Caco-2 (cell line): ENCODE data around the gene BRD3OS. TPM values are rescaled to one million over a fixed set of nuclear protein-coding genes. Genes with fewer than 3 reads are reported as not detected.

Experiments
- BruUV-seq: library from RNA; stranded (reverse); fragments of 400-500 nt; replicated peaks from 2 replicates; lab custom pipeline; 2021; lab: Mats Ljungman, UMichigan
- CTCF ChIA-PET: fragments of 300-600 bp; sonication (Branson Sonifier 250); formaldehyde crosslinking; loops from one replicate; lab custom pipeline; 2022; ENCODE audit warnings: antibody characterized with exemption; lab: Charles Lee
- POLR2A ChIA-PET: fragments of 300-600 bp; sonication (Branson Sonifier 250); formaldehyde crosslinking; loops from one replicate; lab custom pipeline; 2022; ENCODE audit warnings: antibody characterized with exemption; lab: Charles Lee
- DNase-seq, 2 experiments: peaks; one replicate each; pipeline versions ENCODE4 v3.0.0 to v3.0.0-alpha.2; 2020 to 2022
- H3K27me3 ChIP-seq: replicated peaks from 2 replicates; pipeline ENCODE4 v1.6.0; 2011; ENCODE audit warnings: low read length; ENCODE audit not compliant: control insufficient read depth, insufficient read depth
- H3K36me3 ChIP-seq: 2 replicates; pipeline ENCODE4 v1.5.1; 2011; ENCODE audit warnings: low read length; ENCODE audit not compliant: control insufficient read depth, insufficient read depth
- H3K4me1 ChIP-seq: fragments of 250-450 bp; sonication (Bioruptor Pico); 2 replicates; pipeline ENCODE4 v1.5.1; 2020; ENCODE audit warnings: mild to moderate bottlenecking
- H3K4me3 ChIP-seq: 2 replicates; pipeline ENCODE4 v1.5.1; 2011; ENCODE audit warnings: low read depth, mild to moderate bottlenecking, control low read depth, low read length
- H3K9me3 ChIP-seq: fragments of 250-450 bp; sonication (Bioruptor Pico); 2 replicates; pipeline ENCODE4 v1.5.1; 2020; ENCODE audit warnings: mild to moderate bottlenecking, moderate library complexity
- H3K27ac Mint-ChIP-seq: one replicate; pipeline ENCODE4 v1.8.0; 2022; ENCODE audit warnings: mixed read lengths; ENCODE audit not compliant: unreplicated experiment
- H3K27me3 Mint-ChIP-seq: one replicate; pipeline ENCODE4 v1.8.0; 2022; ENCODE audit warnings: mixed read lengths; ENCODE audit not compliant: insufficient read depth, unreplicated experiment
- H3K36me3 Mint-ChIP-seq: one replicate; pipeline ENCODE4 v1.8.0; 2022; ENCODE audit warnings: mild to moderate bottlenecking, mixed read lengths; ENCODE audit not compliant: insufficient read depth, unreplicated experiment
- H3K4me1 Mint-ChIP-seq: one replicate; pipeline ENCODE4 v1.8.0; 2022; ENCODE audit warnings: low read depth, mixed read lengths; ENCODE audit not compliant: unreplicated experiment
- H3K4me3 Mint-ChIP-seq: one replicate; pipeline ENCODE4 v1.8.0; 2022; ENCODE audit warnings: mild to moderate bottlenecking, moderate library complexity, mixed read lengths; ENCODE audit not compliant: unreplicated experiment
- H3K9me3 Mint-ChIP-seq: one replicate; pipeline ENCODE4 v1.8.0; 2022; ENCODE audit warnings: mixed read lengths; ENCODE audit not compliant: unreplicated experiment
- intact Hi-C: fragments of 100-400 bp; cut with micrococcal nuclease; formaldehyde crosslinking; loops from one replicate; pipeline ENCODE4 v1.10.0; 2022; ENCODE audit not compliant: unreplicated experiment
- total RNA-seq: library from RNA; stranded (reverse); gene quantifications from 2 replicates; pipeline ENCODE4 v1.2.3, GENCODE V29; 2022
- TF ChIP-seq, protein P1 (sequence below), 2 experiments: fragments of 200-600 bp in 1 of 2; IDR thresholded peaks; 1 replicate in 1 of 2; 2 replicates in 1 of 2; pipeline versions ENCODE4 v1.5.1 to v1.8.0; 2011 to 2022; ENCODE audit warnings: antibody characterized with exemption in 1 of 2, control low read depth in 1 of 2, inconsistent platforms in 1 of 2, low read depth in 1 of 2, low read length in 1 of 2, mild to moderate bottlenecking in 1 of 2, moderate library complexity in 1 of 2; ENCODE audit not compliant: insufficient read depth in 1 of 2, severe bottlenecking in 1 of 2, unreplicated experiment in 1 of 2

The BRD3OS gene
- total RNA-seq, 1 experiment from 2014 or later: 9.4 TPM

DNA sequence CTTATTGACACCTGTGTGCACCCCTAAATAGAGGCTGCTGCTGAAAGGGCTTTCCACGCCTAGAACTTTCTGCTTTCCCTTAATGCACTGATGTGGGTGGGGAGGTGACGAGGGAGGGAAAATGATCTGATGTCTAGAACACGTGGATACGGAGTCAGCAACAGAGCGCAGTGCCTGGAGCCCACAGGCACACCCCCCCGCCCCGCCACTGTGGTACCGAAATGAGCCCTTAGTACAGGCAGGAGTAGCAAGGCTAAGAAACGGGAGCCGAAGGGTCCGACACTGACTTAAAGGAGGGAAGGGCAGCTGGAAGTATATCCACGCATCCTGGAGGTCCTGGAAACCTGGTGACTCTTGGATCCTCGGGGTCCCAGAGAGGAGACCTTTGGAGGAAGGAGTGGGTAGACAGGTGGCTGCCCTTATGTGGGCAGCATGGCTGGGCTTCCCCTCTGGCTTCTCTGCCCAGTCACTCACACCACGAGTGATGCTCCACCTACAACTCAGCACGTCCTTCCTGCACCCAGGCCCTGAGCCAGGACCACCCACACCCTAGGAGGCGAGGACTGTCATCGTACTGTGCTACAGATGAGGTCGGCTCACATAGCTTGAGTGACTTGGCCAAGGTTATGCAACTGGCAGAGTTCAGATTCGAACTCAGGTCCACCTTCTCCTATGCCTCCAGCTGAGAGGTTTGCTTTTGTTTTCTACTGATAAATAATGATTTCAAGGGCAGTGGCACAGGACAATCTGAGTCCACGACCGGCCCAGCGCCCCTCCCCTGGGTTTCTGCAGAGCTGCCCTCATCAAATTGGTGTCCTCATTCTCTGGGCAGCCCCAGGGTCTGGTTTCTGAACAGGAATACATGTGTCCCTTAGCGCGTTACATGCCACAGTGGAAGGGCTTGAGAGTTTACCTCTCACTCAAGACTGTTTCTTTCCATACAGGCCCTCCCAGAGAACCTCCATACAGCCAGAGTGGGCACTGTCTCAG lies 28.5 kb upstream of the BRD3OS start:
- H3K9me3 Mint-ChIP-seq: no peaks in the 10 kb centered on the region
- Histone ChIP-seq H3K36me3 (no peaks in the 10 kb centered on the region; the same call in 1 of the 2 replicates), H3K4me3 (no peak overlapping the region), H3K4me1 (peaks cover 13% of the 10 kb centered on the region), H3K9me3 (no peaks in the 10 kb centered on the region), H3K27me3 (no peaks in the 10 kb centered on the region)
- no peak for DNase-seq
- no peaks in the 10 kb centered on the region for H3K27me3 Mint-ChIP-seq
- no peak overlapping the region for H3K27ac Mint-ChIP-seq
- H3K36me3 Mint-ChIP-seq: no peaks in the 10 kb centered on the region
- ChIA-PET POLR2A (no interaction called here), CTCF (interaction anchor here (0.6 to 4.3 kb wide), 2 partner anchors 127 to 215 kb away, joined by 3 to 31 read pairs; no protein-coding TSS in a partner anchor)
- TF ChIP-seq, protein P1, sequence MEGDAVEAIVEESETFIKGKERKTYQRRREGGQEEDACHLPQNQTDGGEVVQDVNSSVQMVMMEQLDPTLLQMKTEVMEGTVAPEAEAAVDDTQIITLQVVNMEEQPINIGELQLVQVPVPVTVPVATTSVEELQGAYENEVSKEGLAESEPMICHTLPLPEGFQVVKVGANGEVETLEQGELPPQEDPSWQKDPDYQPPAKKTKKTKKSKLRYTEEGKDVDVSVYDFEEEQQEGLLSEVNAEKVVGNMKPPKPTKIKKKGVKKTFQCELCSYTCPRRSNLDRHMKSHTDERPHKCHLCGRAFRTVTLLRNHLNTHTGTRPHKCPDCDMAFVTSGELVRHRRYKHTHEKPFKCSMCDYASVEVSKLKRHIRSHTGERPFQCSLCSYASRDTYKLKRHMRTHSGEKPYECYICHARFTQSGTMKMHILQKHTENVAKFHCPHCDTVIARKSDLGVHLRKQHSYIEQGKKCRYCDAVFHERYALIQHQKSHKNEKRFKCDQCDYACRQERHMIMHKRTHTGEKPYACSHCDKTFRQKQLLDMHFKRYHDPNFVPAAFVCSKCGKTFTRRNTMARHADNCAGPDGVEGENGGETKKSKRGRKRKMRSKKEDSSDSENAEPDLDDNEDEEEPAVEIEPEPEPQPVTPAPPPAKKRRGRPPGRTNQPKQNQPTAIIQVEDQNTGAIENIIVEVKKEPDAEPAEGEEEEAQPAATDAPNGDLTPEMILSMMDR (IDR thresholded peaks at IDR 0.05; ENCODE audit: insufficient read depth in 1 of 2, low read depth in 1 of 2, low read length in 1 of 2, severe bottlenecking in 1 of 2, unreplicated experiment in 1 of 2): no peak
- H3K4me3 Mint-ChIP-seq: no peak overlapping the region
- H3K4me1 Mint-ChIP-seq: no peaks in the 10 kb centered on the region
- intact Hi-C loops: no loop called here
- no TSS peak for BruUV-seq

DNA sequence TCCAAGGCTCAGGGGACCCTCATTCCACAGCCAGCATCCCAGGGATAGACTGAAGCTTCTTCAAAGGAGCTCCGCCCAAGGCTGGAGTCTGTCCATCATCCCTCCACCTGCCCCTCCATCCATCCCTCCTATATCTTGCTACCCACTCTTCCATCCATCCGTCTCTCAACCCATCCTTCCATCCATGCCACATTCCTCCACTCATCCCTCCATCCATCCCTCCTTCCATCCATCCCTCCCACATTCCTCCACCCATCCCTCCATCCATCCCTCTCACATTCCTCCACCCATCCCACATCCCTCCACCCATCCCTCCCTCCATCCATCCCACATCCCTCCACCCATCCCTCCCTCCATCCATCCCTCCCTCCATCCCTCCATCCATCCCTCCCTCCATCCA lies 27.7 kb upstream of the BRD3OS start:
- H3K4me3 ChIP-seq: no peak overlapping the region
- TF ChIP-seq, protein P1 (IDR thresholded peaks at IDR 0.05; ENCODE audit: insufficient read depth in 1 of 2, low read depth in 1 of 2, low read length in 1 of 2, severe bottlenecking in 1 of 2, unreplicated experiment in 1 of 2): no peak
- CTCF ChIA-PET: no interaction called here
- H3K4me3 Mint-ChIP-seq: no peak overlapping the region
- H3K4me1 Mint-ChIP-seq: no peaks in the 10 kb centered on the region
- BruUV-seq: no TSS peak
- H3K27me3 ChIP-seq: no peaks in the 10 kb centered on the region
- H3K36me3 Mint-ChIP-seq: no peaks in the 10 kb centered on the region
- no peak overlapping the region for H3K27ac Mint-ChIP-seq
- no peaks in the 10 kb centered on the region for H3K36me3 ChIP-seq
- POLR2A ChIA-PET: no interaction called here
- H3K27me3 Mint-ChIP-seq: no peaks in the 10 kb centered on the region
- intact Hi-C loops: no loop called here
- H3K4me1 ChIP-seq: peaks cover 13% of the 10 kb centered on the region
- no peaks in the 10 kb centered on the region for H3K9me3 ChIP-seq
- DNase-seq: no peak
- H3K9me3 Mint-ChIP-seq: no peaks in the 10 kb centered on the region

DNA sequence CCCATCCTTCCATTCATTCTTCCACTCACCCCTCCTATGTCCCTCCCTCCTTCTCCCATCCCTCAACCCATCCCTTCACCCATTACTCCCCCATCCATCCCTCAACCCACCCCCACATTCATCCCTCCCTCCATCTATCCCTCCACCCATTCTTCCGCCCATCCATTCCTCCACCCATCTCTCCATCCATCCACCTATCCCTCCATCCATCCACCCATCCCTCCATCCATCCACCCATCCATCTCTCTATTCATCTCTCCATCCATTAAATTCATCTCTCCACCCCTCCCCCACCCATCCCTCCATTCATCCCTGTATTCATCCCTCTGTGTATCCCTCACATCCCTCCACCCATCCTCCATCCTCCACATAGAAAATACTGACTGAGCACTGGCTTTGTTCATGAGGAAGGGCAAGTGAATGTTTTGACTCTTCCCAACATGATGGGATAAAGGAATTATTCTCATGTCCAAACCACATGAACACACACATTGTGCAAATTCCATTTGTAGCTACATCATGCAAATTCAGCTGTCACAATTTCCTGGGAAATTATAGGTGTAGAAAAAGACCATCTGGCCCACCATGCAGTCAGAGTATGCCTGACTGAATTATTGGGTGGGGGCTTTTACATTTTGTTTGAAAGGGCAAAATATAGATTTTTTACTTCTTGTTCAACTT lies 26.2 kb upstream of the BRD3OS start:
- CTCF ChIA-PET: interaction anchor here (0.6 kb wide), 1 partner anchor 26 kb away, joined by 3 read pairs; no protein-coding TSS in a partner anchor
- no peak overlapping the region for H3K4me3 Mint-ChIP-seq

More for the DNA sequence above, 26.2 kb upstream of the BRD3OS start:
- Histone ChIP-seq H3K36me3 (no peaks in the 10 kb centered on the region), H3K27me3 (no peaks in the 10 kb centered on the region), H3K9me3 (no peaks in the 10 kb centered on the region), H3K4me3 (no peak overlapping the region), H3K4me1 (peaks cover 2% of the 10 kb centered on the region)
- H3K36me3 Mint-ChIP-seq: no peaks in the 10 kb centered on the region
- no peaks in the 10 kb centered on the region for H3K4me1 Mint-ChIP-seq
- BruUV-seq: no TSS peak
- peaks cover 9% of the 10 kb centered on the region for H3K9me3 Mint-ChIP-seq
- intact Hi-C loops: no loop called here
- POLR2A ChIA-PET: no interaction called here
- TF ChIP-seq, protein P1 (IDR thresholded peaks at IDR 0.05; ENCODE audit: insufficient read depth in 1 of 2, low read depth in 1 of 2, low read length in 1 of 2, severe bottlenecking in 1 of 2, unreplicated experiment in 1 of 2): no peak
- no peak overlapping the region for H3K27ac Mint-ChIP-seq
- no peaks in the 10 kb centered on the region for H3K27me3 Mint-ChIP-seq
- no peak for DNase-seq
